Measurements from ENCODE around the gene PPP2R2B. TPM values are rescaled to one million over a fixed set of nuclear protein-coding genes. Genes with fewer than 3 reads are reported as not detected.

The PPP2R2B gene
- total RNA-seq, 2 donors from 2014 or later = 0.70 to 2.0 TPM

GRCh38 chr5:146877783-146878475, 628 bp downstream of the PPP2R2B start:
- ATAC-seq (replicated peaks in 1 of 2) (peak; percentile 57 to 59), DNase-seq (peak; percentile 24 to 26)
- Mint-ChIP-seq H3K27ac (no peak overlapping the region), H3K36me3 (ENCODE audit: insufficient read depth in 2 of 2) (no peaks in the 10 kb centered on the region), H3K4me1 (ENCODE audit: low read depth) (peaks cover 9% of the 10 kb centered on the region), H3K4me3 (peak overlapping the region; percentile 86 to 89), H3K9me3 (no peaks in the 10 kb centered on the region), H3K27me3 (ENCODE audit: low read depth) (peaks cover 44% of the 10 kb centered on the region)

DNA sequence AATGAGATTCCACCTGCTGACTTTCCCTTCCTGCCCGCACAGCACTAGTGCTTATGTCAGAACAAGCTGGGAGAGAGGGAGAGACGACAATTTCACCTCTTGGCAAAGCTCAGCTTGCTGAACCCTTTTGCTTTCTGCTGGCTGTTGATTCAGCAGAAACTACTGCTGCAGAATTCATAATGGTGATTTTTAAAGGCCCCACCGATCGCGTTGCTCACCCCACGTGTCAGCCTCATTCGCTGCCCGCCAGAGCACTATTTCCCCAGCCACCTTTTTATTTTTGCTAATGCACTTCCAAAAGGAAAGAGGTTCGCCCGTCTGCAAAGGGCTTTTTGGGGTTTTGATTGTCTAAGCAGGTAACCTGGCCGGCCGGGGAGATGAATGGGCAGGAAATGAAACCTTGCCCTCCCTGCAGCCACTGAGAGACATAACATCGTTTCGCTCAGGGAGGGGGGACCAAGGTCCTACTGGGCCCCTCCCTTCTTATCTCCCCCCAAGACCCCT, 1.3 kb downstream of the PPP2R2B start:
- peaks cover 9% of the 10 kb centered on the region for H3K4me1 Mint-ChIP-seq (ENCODE audit: low read depth)
- no peaks in the 10 kb centered on the region for H3K36me3 Mint-ChIP-seq (ENCODE audit: insufficient read depth in 2 of 2)
- ATAC-seq (replicated peaks in 1 of 2) (no peak), DNase-seq (no peak)
- H3K27ac Mint-ChIP-seq = no peak overlapping the region
- peak overlapping the region; percentile 86 to 89 for H3K4me3 Mint-ChIP-seq
- H3K9me3 Mint-ChIP-seq = no peaks in the 10 kb centered on the region
- H3K27me3 Mint-ChIP-seq (ENCODE audit: low read depth) = peaks cover 44% of the 10 kb centered on the region

DNA sequence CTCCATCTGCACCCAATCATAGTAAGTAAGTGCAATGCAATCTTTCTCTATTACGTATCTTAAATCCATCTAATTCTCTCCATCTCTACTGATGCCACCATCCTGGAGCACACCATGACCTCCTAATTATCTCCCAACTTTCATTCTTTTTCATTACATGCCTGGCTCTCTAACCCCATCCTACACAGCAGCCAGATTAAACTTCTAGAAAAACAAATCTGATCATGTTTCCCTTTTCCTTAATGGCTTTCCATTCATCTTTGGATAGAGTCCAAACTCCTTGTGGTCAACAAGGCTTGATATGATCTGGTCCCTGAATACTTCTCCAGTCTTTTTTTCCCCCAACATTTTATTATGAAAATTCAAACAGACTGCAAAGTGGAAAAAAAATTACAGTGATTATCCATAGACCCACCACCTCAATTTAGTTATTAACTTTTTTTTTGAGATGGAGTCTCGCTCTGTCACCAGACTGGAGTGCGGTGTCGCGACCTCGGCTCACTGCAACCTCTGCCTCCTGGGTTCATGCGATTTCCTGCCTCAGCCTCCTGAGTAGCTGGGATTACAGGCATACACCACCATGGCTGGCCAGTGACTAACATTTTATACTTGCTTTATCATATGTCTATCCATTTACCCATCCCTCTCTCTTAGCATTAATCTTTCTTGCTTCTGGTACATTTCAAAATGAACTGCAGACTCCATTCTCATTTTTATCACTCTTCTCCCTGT, 5.2 kb downstream of the PPP2R2B start:
- Mint-ChIP-seq H3K4me1 (ENCODE audit: low read depth) (peaks cover 12% of the 10 kb centered on the region), H3K27ac (no peak overlapping the region)
- ATAC-seq (replicated peaks in 1 of 2) = no peak

GRCh38 chr5:146872188-146872587, 6.4 kb downstream of the PPP2R2B start:
- ATAC-seq (replicated peaks in 1 of 2) = no peak
- no peak overlapping the region for H3K27ac Mint-ChIP-seq
- H3K27me3 Mint-ChIP-seq (ENCODE audit: low read depth) = peaks cover 18% of the 10 kb centered on the region
- peaks cover 13% of the 10 kb centered on the region for H3K4me1 Mint-ChIP-seq (ENCODE audit: low read depth)
- DNase-seq = no peak
- no peaks in the 10 kb centered on the region for H3K36me3 Mint-ChIP-seq (ENCODE audit: insufficient read depth in 2 of 2)
- H3K4me3 Mint-ChIP-seq = no peak overlapping the region
- no peaks in the 10 kb centered on the region for H3K9me3 Mint-ChIP-seq

More for the DNA sequence above, 5.2 kb downstream of the PPP2R2B start:
- DNase-seq = no peak
- Mint-ChIP-seq H3K36me3 (ENCODE audit: insufficient read depth in 2 of 2) (no peaks in the 10 kb centered on the region), H3K4me3 (no peak overlapping the region), H3K9me3 (no peaks in the 10 kb centered on the region), H3K27me3 (ENCODE audit: low read depth) (peaks cover 18% of the 10 kb centered on the region)

DNA sequence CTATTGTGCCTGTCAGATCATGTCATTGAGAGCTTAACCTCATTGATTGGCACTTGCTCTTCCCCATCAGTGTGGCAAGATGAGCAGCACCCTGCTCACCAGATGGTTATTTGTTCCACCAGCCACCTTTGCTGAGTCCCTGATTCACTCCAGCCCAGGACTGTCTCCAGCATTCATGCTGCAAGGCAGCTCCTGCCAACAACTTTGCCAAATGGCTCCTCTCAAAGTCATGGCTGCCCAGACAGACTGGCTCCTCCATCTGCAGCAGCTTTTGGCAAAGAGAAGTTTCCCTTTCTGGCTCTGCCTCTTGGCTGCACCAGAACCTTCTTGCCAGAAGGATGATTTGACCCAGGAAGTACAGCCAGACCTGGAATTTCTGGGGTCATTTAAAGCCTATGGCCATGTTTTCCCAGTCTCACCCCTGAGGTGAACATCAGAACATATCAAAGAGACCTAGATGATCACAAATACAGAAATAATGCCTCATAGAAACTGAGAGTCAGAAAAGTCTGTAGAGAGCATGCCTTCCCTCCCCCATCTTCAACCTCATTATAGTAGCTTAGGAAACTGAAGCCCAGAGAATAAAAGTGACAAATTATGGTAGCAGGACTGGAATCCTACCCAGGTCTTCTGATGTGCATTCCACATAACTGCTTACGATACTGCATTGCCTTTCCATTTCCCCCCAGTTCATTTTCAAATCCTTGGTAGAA, 10.4 kb downstream of the PPP2R2B start:
- Mint-ChIP-seq H3K27ac (no peak overlapping the region), H3K4me1 (ENCODE audit: low read depth) (peaks cover 7% of the 10 kb centered on the region), H3K4me3 (no peak overlapping the region), H3K9me3 (no peaks in the 10 kb centered on the region), H3K36me3 (ENCODE audit: insufficient read depth in 2 of 2) (no peaks in the 10 kb centered on the region), H3K27me3 (ENCODE audit: low read depth) (no peaks in the 10 kb centered on the region)
- DNase-seq (no peak), ATAC-seq (replicated peaks in 1 of 2) (no peak)

- no peaks in the 10 kb centered on the region for H3K36me3 Mint-ChIP-seq (ENCODE audit: insufficient read depth in 2 of 2)
- H3K27ac Mint-ChIP-seq = no peak overlapping the region
- H3K4me1 Mint-ChIP-seq (ENCODE audit: low read depth) = peaks cover 7% of the 10 kb centered on the region
These were observed 12.3 kb downstream of the PPP2R2B start for GRCh38 chr5:146866263-146866662.

GRCh38 chr5:146862641-146863040, 15.9 kb downstream of the PPP2R2B start:
- H3K36me3 Mint-ChIP-seq (ENCODE audit: insufficient read depth in 2 of 2) = no peaks in the 10 kb centered on the region
- ATAC-seq (replicated peaks in 1 of 2) (no peak), DNase-seq (no peak)
- H3K4me3 Mint-ChIP-seq = no peak overlapping the region
- no peaks in the 10 kb centered on the region for H3K9me3 Mint-ChIP-seq
- no peak overlapping the region for H3K27ac Mint-ChIP-seq
- H3K27me3 Mint-ChIP-seq (ENCODE audit: low read depth) = no peaks in the 10 kb centered on the region
- H3K4me1 Mint-ChIP-seq (ENCODE audit: low read depth) = no peaks in the 10 kb centered on the region

More at GRCh38 chr5:146866263-146866662, 12.3 kb downstream of the PPP2R2B start:
- Mint-ChIP-seq H3K27me3 (ENCODE audit: low read depth) (no peaks in the 10 kb centered on the region), H3K4me3 (no peak overlapping the region), H3K9me3 (no peaks in the 10 kb centered on the region)
- DNase-seq (no peak), ATAC-seq (replicated peaks in 1 of 2) (no peak)

- ATAC-seq (replicated peaks in 1 of 2) (peak; percentile 24 to 60), DNase-seq (no peak)
- no peaks in the 10 kb centered on the region for H3K4me1 Mint-ChIP-seq (ENCODE audit: low read depth)
- H3K36me3 Mint-ChIP-seq (ENCODE audit: insufficient read depth in 2 of 2) = no peaks in the 10 kb centered on the region
- no peaks in the 10 kb centered on the region for H3K9me3 Mint-ChIP-seq
- no peak overlapping the region for H3K27ac Mint-ChIP-seq
- no peak overlapping the region for H3K4me3 Mint-ChIP-seq
- no peaks in the 10 kb centered on the region for H3K27me3 Mint-ChIP-seq (ENCODE audit: low read depth)
These were observed 18.2 kb downstream of the PPP2R2B start for GRCh38 chr5:146860213-146860893.

GRCh38 chr5:146852089-146852488, 26.5 kb downstream of the PPP2R2B start:
- no peak overlapping the region for H3K27ac Mint-ChIP-seq
- peaks cover 6% of the 10 kb centered on the region for H3K27me3 Mint-ChIP-seq (ENCODE audit: low read depth)
- ATAC-seq (replicated peaks in 1 of 2) (no peak), DNase-seq (no peak)
- no peaks in the 10 kb centered on the region for H3K4me1 Mint-ChIP-seq (ENCODE audit: low read depth)
- no peak overlapping the region for H3K4me3 Mint-ChIP-seq
- H3K9me3 Mint-ChIP-seq = no peaks in the 10 kb centered on the region
- no peaks in the 10 kb centered on the region for H3K36me3 Mint-ChIP-seq (ENCODE audit: insufficient read depth in 2 of 2)

- Mint-ChIP-seq H3K27me3 (ENCODE audit: low read depth) (peaks cover 6% of the 10 kb centered on the region), H3K9me3 (no peaks in the 10 kb centered on the region), H3K4me3 (no peak overlapping the region), H3K36me3 (ENCODE audit: insufficient read depth in 2 of 2) (no peaks in the 10 kb centered on the region), H3K27ac (no peak overlapping the region), H3K4me1 (ENCODE audit: low read depth) (no peaks in the 10 kb centered on the region)
- DNase-seq (no peak), ATAC-seq (replicated peaks in 1 of 2) (no peak)
These were observed 27.4 kb downstream of the PPP2R2B start for GRCh38 chr5:146851133-146851532.

GRCh38 chr5:146849694-146850303, 28.8 kb downstream of the PPP2R2B start:
- H3K36me3 Mint-ChIP-seq (ENCODE audit: insufficient read depth in 2 of 2) = no peaks in the 10 kb centered on the region
- ATAC-seq (replicated peaks in 1 of 2) (no peak), DNase-seq (no peak)
- no peaks in the 10 kb centered on the region for H3K4me1 Mint-ChIP-seq (ENCODE audit: low read depth)
- H3K27ac Mint-ChIP-seq = no peak overlapping the region
- H3K9me3 Mint-ChIP-seq = no peaks in the 10 kb centered on the region
- no peak overlapping the region for H3K4me3 Mint-ChIP-seq
- H3K27me3 Mint-ChIP-seq (ENCODE audit: low read depth) = peaks cover 6% of the 10 kb centered on the region

GRCh38 chr5:146848133-146848532, 30.4 kb downstream of the PPP2R2B start:
- H3K27me3 Mint-ChIP-seq (ENCODE audit: low read depth) = no peaks in the 10 kb centered on the region
- no peak overlapping the region for H3K4me3 Mint-ChIP-seq

More at GRCh38 chr5:146848133-146848532, 30.4 kb downstream of the PPP2R2B start:
- no peak for ATAC-seq (replicated peaks in 1 of 2)
- Mint-ChIP-seq H3K4me1 (ENCODE audit: low read depth) (no peaks in the 10 kb centered on the region), H3K9me3 (no peaks in the 10 kb centered on the region), H3K36me3 (ENCODE audit: insufficient read depth in 2 of 2) (no peaks in the 10 kb centered on the region), H3K27ac (no peak overlapping the region)
- DNase-seq = no peak
